Choroid plexus epithelial cell (primary cell): ENCODE measurements around the gene RUNX1.
"Not testable (repeated sequence)": the region's sequence is repeated elsewhere in the genome, so short reads cannot be mapped to it uniquely, and the experiment has no call there.

Experiments used
- DNase-seq: peaks from one replicate; pipeline ENCODE4 v3.0.0-alpha.2; 2010; ENCODE audit warnings: low read depth
- H3K4me3 ChIP-seq: 2 replicates; pipeline ENCODE4 v1.5.1; 2011; ENCODE audit warnings: low read depth, mild to moderate bottlenecking, control low read depth, low read length, moderate library complexity
- CTCF ChIP-seq: conservative IDR thresholded peaks from 2 replicates; pipeline ENCODE4 v1.5.1; 2011; ENCODE audit warnings: low read depth, mild to moderate bottlenecking, control low read depth, inconsistent platforms, low read length, moderate library complexity

RUNX1 gene

GRCh38 chr21:34960687-34961086 is 88.4 kb downstream of the RUNX1 start:
- no peak for TF ChIP-seq CTCF

DNA sequence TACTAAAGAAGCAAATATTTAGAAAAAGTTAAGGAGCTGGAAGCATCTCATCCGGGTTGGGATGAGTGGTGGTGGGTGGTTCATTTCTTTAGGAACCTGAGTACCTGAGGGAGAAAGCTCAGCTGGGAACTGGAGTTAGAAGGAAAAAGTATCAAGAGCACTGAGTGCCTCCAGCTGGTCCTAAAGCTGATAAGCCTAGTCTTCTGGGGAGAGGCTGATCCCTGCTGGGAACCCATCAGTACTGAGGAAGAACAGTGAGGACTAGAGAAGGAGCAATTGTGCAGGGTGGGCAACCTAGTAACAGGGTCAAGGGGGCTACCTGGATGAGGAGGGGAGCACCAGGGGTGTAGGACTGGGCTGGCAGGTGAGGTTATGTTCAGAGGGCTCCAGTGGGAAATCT is 89.5 kb downstream of the RUNX1 start:
- no peak overlapping the region for H3K4me3 ChIP-seq
- no peak for DNase-seq
- no peak for TF ChIP-seq CTCF

More at GRCh38 chr21:34960687-34961086, 88.4 kb downstream of the RUNX1 start:
- no peak overlapping the region for H3K4me3 ChIP-seq
- DNase-seq: no peak

- TF ChIP-seq CTCF: no peak
- no peak overlapping the region for H3K4me3 ChIP-seq
- no peak for DNase-seq
Observed at GRCh38 chr21:34958040-34958439, 91.1 kb downstream of the RUNX1 start.

DNA sequence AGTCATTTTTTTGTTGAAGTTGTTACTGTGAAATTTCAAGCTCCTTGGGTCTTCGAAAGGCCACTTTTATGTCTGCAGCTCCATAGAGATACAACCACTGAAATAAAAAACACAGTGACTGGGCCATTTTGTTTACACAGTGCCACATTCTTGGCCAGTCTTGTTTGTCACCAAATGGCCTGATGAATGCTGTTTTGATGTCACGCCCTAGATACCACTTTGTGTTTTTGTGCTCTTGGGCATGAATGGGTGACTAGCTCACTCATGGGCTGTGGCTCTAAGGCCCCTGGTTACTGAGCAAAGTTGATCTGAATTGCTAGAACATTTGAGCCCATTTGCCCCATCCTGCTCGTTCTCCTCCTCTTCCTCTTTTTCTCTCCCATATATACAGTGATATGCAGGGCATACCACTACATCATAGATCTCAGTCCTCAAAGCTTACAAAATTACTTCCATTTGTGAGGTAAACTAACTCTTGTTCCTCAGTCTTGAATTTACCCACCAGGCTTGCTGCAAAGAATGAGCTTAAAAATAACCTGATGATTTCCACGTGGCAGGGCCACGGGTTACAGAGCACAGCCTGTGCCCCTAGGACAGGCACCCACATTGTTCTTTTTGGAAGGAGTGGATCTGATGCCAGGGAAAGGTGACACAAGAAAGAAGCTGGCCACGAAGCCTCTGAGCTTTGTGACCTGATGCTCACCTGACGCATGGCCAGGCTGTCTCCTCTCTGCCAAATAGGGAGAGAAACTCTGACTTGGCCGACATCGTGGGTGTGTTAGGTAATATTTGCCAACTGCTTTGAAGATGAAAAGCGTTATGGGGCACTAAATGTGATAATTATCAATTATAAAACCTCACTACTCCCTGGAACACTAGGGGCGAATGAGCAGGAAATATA is 92.4 kb downstream of the RUNX1 start:
- no peak overlapping the region for H3K4me3 ChIP-seq
- no peak for DNase-seq
- TF ChIP-seq CTCF: no peak

- no peak for DNase-seq
- TF ChIP-seq CTCF: no peak
- H3K4me3 ChIP-seq: no peak overlapping the region
Observed at GRCh38 chr21:34953950-34954349, 95.2 kb downstream of the RUNX1 start.

DNA sequence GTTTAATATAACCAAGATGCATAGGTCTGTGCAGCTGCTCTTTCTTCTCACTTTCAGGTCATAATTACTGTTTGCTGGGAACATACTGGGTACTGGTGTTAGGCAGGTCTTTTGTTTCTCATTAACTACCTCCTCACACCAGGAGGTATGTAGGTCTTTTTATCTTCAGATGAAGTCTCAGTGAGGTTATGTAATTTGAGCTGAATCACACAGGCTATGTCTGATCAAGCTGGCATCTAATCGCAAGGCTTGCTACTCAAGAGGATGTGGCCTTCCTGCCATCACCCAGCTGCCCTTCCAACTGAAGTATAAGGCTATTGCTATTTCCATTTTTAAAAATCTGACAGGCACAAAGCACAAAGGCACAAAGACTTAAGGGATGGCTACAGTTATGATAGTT is 96.4 kb downstream of the RUNX1 start:
- TF ChIP-seq CTCF: no peak
- DNase-seq: peak; percentile 16
- H3K4me3 ChIP-seq: no peak overlapping the region

- DNase-seq, H3K4me3 ChIP-seq: not testable (repeated sequence)
Observed at GRCh38 chr21:34951868-34952267, 97.2 kb downstream of the RUNX1 start.
